ENCODE results near the gene IPPK. TPM values are rescaled to one million over a fixed set of nuclear protein-coding genes. Genes with fewer than 3 reads are reported as not detected.

Gene IPPK
- total RNA-seq, 1 donor from 2014 or later: 10.0 TPM

- no peaks in the 10 kb centered on the region for H3K27me3 Mint-ChIP-seq (ENCODE audit: low read depth)
- TF ChIP-seq CTCF (IDR thresholded peaks at IDR 0.05; ENCODE audit: unreplicated experiment): no peak
- no peak for DNase-seq (ENCODE audit: low spot score in 2 of 2, unreplicated experiment in 2 of 2)
- H3K4me3 Mint-ChIP-seq: no peak overlapping the region
- no peaks in the 10 kb centered on the region for H3K4me1 Mint-ChIP-seq
- H3K9me3 Mint-ChIP-seq: no peaks in the 10 kb centered on the region
- no peak overlapping the region for H3K27ac Mint-ChIP-seq
- peaks cover 11% of the 10 kb centered on the region for H3K36me3 Mint-ChIP-seq
Observed at GRCh38 chr9:92656537-92656925, 13.4 kb downstream of the IPPK start.

- TF ChIP-seq CTCF (IDR thresholded peaks at IDR 0.05; ENCODE audit: unreplicated experiment): no peak
- H3K4me1 Mint-ChIP-seq: peaks cover 2% of the 10 kb centered on the region
- H3K27me3 Mint-ChIP-seq (ENCODE audit: low read depth): no peaks in the 10 kb centered on the region
- no peaks in the 10 kb centered on the region for H3K9me3 Mint-ChIP-seq
- no peak for DNase-seq (ENCODE audit: low spot score in 2 of 2, unreplicated experiment in 2 of 2)
- no peak overlapping the region for H3K4me3 Mint-ChIP-seq
- no peak overlapping the region for H3K27ac Mint-ChIP-seq
- H3K36me3 Mint-ChIP-seq: peaks cover 11% of the 10 kb centered on the region
Observed at GRCh38 chr9:92655896-92656536, 13.9 kb downstream of the IPPK start.

GRCh38 chr9:92655366-92655765 lies 14.6 kb downstream of the IPPK start:
- no peak overlapping the region for H3K4me3 Mint-ChIP-seq
- no peak overlapping the region for H3K27ac Mint-ChIP-seq
- H3K4me1 Mint-ChIP-seq: peaks cover 7% of the 10 kb centered on the region
- no peak for TF ChIP-seq CTCF (IDR thresholded peaks at IDR 0.05; ENCODE audit: unreplicated experiment)
- H3K9me3 Mint-ChIP-seq: no peaks in the 10 kb centered on the region
- DNase-seq (ENCODE audit: low spot score in 2 of 2, unreplicated experiment in 2 of 2): no peak
- H3K27me3 Mint-ChIP-seq (ENCODE audit: low read depth): no peaks in the 10 kb centered on the region
- peaks cover 16% of the 10 kb centered on the region for H3K36me3 Mint-ChIP-seq

GRCh38 chr9:92654481-92655301 lies 15.2 kb downstream of the IPPK start:
- no peak overlapping the region for H3K27ac Mint-ChIP-seq
- H3K27me3 Mint-ChIP-seq (ENCODE audit: low read depth): no peaks in the 10 kb centered on the region
- no peak for DNase-seq (ENCODE audit: low spot score in 2 of 2, unreplicated experiment in 2 of 2)
- peaks cover 7% of the 10 kb centered on the region for H3K4me1 Mint-ChIP-seq
- H3K36me3 Mint-ChIP-seq: peaks cover 19% of the 10 kb centered on the region
- no peak overlapping the region for H3K4me3 Mint-ChIP-seq
- no peaks in the 10 kb centered on the region for H3K9me3 Mint-ChIP-seq
- no peak for TF ChIP-seq CTCF (IDR thresholded peaks at IDR 0.05; ENCODE audit: unreplicated experiment)

- H3K4me3 Mint-ChIP-seq: no peak overlapping the region
- DNase-seq (ENCODE audit: low spot score in 2 of 2, unreplicated experiment in 2 of 2): no peak
- H3K4me1 Mint-ChIP-seq: peaks cover 7% of the 10 kb centered on the region
- H3K36me3 Mint-ChIP-seq: peaks cover 30% of the 10 kb centered on the region
- H3K27me3 Mint-ChIP-seq (ENCODE audit: low read depth): no peaks in the 10 kb centered on the region
- TF ChIP-seq CTCF (IDR thresholded peaks at IDR 0.05; ENCODE audit: unreplicated experiment): no peak
- no peaks in the 10 kb centered on the region for H3K9me3 Mint-ChIP-seq
- no peak overlapping the region for H3K27ac Mint-ChIP-seq
Observed at GRCh38 chr9:92652461-92652860, 17.5 kb downstream of the IPPK start.
